Ecto neural progenitor cell (in vitro differentiated cells): ENCODE results near the gene SNX25.

ENCODE experiments used
- DNase-seq: peaks from one replicate; pipeline ENCODE4 v3.0.0-alpha.2; 2018; ENCODE audit warnings: low spot score

The SNX25 gene

DNA sequence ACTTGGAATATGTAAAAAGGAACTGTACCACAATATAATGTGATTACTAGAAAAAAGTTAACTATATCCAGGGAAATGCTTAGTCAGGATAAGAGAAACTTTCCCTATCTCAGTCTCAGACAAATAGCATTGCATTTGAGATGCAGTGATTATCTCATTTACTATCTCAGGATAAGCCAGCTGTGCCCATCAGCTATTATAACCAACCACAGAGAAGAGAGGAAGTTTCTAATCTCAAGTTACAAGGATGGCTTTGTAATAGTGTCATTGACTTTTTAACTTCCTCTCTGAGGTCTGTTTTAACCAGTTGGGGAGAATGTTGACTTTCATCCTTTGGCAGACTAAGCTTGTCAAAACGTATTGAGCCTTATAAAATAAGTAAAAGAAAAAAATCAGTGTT is 56.5 kb downstream of the SNX25 start:
- DNase-seq = no peak

DNA sequence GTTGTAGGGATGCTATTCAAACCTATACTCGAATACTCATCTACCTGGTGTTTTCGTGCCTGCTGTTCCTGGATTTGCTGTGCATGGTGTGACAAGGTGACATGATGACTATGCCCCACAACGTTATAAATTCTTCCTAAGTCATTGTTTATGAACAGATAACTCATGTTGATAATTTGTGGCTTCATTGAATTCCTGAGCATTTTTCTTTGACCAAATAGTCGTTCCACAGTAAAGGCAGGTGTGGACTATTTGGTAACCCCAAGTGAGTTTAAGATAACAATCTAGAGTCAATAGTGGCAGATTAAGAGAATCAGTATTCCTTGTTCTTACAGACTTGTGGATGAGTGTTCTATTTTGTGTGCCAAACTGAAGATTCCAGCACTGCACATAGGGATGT is 59.9 kb downstream of the SNX25 start:
- no peak for DNase-seq

DNA sequence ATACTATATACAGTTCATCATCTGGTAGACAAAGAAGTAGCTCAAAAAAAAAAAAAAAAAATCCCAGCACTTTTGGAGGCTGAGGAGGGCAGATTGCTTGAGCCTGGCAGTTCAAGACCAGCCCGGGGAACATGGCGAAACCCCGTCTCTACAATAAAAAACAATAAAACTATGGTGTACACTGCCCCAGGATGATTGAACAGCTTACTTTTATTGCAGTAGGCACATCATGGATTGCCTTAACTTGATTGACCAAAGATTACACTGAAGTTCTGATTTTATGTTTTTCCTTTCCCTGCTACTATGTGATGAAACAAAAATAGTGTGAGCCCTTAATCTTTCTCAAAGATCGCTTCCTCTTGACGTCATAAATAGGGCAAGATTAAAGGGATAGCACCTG is 60.6 kb downstream of the SNX25 start:
- DNase-seq = no peak

DNA sequence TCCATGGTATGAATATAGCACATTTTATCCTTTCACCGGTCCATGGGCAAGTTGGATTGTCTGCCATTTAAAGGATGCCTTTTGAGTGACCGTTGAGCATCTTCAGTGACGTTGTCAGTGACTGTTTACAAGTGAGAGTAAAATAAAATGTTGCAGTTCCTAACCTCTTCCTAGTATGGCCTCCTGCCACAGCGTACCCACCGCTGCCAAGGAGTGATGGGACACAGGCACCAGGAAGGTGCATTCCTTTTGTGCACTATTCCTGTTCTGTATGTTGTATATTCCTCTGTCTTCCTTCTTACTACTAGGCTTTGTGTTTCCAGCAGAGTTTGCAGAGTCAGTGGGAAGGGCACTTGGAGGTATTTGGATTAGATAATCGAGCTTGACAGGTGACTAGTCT is 61.5 kb downstream of the SNX25 start:
- DNase-seq = no peak

DNA sequence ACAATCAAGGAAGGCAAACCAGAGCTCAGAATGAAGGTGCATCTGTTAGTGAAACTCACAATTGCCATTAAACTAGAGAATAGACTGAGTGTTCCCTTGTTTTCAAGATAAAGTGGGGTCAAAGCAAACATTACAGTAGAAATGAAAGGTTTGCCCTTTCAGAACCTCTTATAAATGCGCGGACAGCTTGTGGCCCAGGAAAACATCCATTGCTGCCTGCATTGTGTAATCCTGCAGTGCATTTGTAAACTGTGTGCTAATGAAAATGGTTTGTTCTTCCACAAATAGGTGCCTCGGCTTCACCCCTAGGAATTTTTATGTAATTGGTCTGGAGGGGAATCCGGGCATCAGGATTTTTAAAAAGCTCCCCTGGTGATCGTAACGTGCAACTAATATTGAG is 62.8 kb downstream of the SNX25 start:
- DNase-seq = no peak

DNA sequence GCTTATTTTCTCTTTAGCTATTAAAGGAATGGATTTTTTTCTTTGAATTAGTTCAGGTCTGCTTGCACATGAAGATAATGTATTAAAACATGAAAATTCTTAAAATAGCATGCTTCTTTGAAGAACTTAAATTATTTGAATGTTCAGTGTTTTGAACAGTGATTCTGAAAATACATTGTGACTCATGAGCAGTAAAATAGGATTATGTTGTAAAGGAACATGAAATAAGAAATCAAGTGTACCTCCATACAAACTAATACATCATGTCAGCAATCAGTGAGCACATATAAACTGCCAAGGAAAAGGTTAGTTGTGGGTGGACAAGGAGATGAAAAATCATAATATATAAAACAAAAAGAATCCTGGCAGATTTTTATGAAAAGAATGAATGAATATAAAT is 66.1 kb downstream of the SNX25 start:
- DNase-seq = no peak

DNA sequence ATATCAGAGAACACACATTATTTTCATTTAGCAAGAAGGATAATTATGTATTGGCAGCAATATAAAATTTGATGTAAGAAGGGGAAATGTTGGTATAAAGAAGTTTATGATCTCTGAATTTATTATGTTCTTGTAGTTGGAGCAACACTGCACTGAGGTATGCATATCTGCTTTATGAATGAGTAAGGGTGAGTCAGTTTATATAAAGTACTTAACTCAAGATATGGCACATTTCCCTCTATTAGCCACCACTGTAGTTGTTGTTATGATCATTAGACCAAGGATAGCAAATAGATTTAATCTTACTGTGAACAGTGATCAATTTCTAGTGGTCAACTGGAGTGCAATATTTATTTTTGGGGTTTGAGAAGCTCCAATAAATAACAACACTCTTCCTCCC is 66.6 kb downstream of the SNX25 start:
- DNase-seq = no peak

DNA sequence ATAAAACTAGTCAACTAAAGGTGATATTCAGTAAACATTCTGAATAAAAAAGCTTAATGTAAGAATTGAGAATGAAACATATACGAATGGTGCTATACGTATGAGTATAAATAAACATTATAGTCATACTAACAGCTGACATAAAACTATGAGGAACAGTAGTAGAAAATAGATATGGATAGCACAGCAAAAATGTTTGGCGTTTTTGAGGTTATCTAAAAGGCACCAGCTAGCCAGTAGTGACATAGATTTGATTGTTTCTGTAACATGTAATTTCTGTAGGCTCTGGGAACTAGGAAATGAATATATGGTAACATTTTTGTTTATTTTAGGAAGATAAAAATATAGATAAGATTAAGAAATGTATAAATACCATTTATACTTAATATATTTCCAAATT is 69.3 kb downstream of the SNX25 start:
- no peak for DNase-seq

DNA sequence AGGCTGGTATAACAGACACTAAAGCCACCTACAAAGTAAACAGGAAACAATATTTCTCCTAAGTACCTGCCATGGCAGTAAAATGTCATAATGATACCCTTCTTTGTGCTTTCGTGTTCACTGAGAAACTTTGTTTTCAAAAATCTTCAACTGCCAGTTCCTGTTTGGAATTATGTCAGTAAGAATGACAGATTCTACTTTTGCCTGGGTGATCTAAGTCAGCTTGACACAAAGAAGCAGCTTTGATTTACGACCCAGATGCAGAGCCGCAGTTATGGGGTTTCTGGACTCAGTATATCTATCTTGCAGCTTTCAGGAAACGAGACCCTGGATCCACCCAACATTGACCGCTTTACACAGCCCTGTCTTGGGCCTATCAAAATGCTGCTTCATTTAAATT is 71.2 kb downstream of the SNX25 start:
- no peak for DNase-seq

DNA sequence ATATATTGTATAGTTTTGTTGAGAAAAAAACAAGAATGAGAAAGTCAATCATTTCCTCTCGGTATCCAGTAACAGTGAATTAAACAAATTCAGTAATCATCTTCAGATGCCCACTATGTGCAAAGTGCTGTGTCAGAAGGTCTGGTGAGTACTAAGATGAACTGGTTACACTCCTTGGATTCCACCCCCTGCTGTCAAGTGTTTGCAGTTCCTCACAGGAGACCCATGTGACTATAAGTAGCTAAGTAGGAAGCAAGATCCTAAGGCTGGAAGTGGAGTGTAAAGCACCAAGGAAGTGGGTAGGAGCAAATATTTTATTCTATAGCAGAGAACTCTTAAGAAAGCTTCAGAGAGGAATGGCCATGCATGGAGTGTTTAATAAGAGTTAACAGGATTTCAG is 73.6 kb downstream of the SNX25 start:
- no peak for DNase-seq

DNA sequence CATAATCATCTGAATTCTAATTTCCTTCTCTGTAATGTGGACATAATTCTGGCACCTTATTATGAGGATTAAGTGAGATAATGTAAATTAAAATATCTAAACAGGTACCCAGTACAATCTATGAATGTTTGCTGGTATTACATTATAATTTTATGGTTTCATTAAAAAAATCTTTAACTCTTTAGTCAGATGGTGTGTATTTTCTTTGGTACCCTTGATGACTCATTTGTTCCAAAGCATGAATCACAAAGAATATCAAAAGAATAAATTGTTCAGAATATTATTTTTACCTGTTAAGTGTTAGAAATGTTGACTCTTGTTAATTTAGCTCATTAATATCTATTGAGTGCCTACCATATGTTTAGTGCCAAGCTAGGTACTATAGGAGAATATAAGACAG is 74.3 kb downstream of the SNX25 start:
- DNase-seq = no peak

DNA sequence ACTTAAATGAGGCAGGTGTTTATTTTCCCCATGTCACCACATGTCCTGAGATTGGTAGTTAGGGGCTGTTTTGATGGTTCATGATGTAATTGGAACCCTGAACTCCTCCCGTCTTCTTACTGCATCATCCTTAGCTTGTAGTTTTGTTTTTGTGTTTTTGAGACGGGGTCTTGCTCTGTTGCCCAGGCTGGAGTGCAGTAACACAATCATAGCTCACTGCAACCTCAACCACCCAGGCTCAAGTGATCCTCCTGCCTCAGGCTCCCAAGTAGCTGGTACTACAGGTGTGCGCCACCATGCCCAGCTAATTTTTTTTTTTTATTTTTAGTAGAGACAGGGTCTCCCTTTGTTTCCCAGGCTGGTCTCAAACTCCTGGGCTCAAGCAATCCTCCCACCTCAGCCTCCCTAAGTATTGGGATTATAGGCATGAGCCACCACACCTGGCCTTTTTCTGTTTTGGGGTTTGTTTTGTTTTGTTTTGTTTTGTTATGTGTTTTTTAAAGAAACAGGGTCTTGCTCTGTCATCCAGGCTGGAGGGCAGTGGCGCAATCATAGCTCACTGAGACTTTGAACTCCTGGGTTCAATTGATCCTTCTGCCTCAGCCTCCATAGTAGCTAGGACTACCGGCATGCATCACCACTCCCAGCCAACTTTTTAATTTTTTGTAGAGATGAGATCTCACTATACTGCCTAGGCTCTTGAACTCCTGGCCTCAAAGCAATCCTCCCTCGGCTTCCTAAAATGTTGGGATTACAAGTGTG is 76.4 kb downstream of the SNX25 start:
- DNase-seq = no peak

DNA sequence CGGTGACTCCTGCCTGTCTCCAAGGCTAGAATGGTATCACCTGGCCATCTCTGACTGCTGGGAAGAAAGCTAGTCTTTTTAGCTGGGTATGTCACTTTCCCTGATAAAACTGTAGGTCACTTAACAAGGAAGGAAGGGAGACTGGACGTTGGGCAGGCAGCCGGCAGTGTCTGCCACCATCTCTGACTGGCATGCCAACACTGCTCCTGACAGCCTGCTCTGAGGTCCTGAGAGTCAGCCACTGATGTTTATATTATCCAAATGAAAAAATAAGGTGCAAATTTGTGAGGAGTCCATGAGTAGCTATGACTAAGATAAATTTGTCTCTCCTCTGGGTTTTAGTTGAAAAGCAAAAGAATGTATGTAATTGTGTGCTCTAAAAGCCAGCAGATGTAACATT is 77.2 kb downstream of the SNX25 start:
- DNase-seq = no peak

DNA sequence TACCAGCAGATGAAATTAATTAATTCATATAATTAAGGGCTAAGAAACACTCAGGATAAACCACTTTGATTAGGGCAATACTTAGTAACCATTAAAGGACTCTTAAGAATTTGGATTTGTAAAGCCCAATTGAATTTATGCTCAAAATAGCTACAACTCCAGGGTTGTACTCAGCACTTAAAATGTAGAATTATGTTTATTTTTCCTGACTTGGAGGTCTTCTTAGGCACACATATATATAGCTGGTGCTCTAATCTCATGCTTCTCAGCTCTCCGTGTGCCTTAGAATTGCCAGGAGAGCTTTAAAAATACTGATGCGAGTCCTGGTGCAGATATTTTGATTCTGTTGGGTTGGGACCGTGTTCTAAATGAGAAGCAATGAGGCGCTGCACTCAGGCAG is 77.6 kb downstream of the SNX25 start:
- no peak for DNase-seq

DNA sequence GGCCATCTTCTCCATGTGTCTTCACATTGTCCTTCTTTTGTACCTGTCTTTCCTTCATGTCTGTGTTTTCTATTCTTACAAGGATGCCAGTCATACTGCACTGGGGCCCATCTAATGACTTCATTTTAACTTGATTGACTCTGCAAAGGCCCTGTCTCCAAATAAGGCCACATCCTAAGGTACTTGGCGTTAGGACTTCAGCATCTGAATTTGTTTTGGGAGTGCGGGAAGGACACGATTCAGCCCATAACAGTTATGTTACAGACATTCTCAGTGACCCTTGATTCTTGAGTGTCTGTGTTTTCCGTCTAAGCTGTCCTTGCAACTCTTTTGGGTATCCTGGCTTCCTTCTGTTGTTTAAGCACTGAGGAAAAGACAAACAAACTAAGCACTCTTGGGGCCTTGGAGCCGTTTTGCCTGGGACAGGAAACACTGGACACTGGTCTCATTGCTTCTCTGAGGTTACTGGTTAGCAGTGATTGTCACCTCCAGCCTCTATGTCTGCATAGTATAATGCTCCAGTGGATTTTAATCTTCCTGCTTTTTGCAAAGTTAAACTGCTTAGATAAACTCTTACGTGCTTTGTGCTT is 80.7 kb downstream of the SNX25 start:
- DNase-seq = no peak

DNA sequence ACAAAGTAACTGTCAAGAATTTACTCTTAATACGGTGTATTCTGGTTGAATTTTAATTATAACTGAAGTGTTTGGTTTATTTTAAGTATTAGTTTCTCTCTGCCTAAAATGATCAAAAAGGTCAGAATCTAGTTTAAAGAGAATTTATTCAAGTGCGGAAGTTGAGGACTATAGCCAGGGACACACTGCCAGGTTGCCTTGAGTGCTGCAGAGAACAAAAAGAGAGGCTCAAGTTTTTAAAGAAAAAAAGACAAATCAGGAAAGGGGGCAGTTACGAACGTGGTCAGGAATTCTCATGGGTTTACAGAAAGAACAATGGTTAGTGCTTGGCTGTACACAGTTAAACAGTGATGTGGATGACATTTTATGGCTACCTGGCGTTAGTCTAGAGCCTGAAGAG is 81.3 kb downstream of the SNX25 start:
- no peak for DNase-seq

DNA sequence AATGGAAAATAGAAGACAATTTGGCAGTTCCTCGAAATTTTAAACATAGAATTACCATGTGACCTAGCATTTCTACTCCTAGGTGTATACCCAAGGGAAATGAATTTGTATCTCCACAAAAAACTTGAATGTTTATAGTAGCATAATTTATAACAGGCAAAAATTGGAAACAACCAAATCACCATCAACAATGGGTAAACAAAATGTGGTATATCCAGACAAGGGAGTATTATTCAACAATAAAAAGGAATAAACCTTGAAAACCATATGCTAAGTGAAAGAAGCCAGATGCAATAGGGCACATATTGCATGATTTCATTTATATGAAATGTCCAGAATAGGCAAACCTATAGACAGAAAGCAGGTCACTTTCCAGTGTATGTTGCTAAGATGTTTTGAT is 83.8 kb downstream of the SNX25 start:
- no peak for DNase-seq

DNA sequence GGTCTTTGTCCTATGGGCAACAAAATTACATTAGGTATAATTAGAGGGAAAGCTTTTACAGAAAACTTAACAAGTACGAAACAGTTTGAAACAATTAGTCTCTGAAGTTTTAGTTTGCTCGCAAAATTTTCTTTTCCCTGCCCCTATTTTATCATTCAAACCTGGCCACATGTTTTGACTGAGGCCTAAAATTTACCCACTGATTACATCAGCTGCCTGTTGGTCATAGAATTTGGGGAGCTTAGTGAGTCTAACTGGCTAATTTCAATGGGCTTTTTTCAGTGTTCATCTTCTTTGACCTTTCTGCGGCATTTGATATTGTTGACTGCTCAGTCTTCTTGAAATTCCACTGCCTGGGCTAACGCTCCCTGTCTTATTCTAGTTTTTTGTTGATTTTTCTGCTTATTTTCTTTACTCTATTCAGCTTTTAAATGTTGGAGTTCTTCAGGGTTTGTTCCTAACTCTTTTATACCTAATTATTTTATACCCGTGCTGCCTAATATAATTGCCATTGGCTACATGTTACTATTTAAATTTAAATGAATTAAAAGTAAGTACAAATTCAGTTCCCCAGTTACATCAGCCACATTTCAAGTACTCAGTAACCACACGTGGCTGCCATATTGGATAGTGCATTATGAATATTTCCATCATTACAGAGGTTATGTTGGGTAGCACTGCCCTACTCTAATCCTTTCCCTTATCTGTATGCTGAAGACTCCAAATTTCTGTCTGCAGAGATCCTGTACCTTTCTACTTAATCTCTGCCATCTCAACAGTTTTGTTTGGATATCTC is 87.5 kb downstream of the SNX25 start:
- no peak for DNase-seq

DNA sequence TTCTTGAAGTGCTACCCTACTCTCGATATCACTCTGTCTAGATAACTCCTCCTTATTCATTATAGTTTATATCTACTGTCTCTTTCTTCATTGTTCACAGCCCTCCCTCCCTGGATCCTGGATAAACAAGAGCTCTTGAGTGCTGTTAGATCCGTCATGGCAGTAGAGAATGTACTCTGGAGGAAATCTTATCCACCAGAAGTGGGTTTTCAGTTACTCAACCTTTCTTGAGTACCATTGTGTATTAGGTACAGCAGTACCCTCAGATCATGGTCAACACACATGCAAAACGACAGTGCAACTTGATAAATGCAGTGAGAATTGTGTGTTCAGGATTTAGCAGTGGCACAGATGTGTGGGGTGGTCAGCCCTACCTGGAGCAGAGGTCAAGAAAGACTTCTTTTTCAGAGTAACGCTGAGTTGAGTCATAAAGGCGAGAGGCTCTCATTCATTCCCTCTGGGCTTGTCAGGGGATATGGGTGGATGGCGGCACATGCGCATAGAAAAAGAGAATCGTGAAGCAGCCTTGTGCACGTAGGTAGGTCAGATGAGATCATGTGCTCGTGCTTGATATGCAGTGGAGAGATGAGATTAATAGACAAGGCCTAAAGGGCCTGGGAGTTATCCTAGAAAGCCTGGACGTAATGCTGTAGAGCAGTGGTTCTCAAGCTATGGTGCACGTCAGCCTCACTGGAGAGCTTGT is 89.5 kb downstream of the SNX25 start:
- DNase-seq = no peak

DNA sequence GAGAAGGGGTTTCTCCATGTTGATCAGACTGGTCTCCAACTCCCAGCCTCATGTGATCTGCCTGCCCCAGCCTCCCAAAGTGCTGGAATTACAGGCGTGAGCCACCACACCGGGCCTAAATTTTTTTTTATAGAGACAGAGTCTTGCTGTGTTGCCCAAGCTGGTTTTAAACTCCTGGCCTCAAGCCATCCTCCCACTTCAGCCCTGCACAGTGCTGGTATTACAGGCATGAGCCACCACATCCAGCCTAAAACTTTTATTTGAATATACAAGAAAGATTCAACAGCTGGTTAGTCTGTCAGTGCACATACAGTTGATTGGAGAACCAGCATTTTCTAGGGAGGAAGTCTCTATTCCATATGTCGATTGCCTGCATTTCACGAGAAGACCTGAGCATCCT is 95.1 kb downstream of the SNX25 start:
- no peak for DNase-seq

DNA sequence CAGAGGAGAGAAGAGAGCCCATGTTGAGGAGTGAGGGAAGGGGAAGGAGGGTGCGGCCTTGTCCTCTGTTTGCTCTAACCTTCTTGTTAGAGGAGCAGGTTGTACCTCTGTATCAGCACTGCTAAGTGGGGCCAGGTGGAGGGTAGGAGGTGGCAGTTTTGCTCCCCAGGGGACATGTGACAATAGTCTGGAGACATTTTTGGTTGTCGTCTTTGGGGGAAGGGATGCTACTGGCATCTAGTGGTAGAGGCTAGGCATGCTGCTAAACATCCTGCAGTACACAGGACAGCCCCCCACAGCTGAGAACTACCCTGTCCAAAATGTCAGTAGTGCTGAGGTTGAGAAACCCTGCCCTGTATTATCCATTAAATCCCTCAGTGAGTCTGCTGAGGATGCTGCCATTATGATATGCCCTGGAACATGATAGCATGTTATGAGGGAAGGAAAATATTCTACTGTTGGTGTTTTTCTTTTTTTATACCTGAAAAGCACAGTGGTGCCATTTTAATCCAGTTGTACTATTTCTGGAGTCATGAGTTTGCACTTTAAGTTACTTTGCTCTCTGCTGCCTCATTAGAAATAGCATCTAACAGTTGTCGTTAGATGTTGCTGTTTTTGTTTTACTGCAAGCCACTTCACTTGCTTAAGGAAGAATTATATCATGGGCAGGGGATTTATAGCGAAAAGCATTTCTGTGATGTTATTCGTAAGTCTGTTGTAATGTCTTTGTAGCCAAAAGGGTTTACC is 95.7 kb downstream of the SNX25 start:
- peak; percentile 57 for DNase-seq

DNA sequence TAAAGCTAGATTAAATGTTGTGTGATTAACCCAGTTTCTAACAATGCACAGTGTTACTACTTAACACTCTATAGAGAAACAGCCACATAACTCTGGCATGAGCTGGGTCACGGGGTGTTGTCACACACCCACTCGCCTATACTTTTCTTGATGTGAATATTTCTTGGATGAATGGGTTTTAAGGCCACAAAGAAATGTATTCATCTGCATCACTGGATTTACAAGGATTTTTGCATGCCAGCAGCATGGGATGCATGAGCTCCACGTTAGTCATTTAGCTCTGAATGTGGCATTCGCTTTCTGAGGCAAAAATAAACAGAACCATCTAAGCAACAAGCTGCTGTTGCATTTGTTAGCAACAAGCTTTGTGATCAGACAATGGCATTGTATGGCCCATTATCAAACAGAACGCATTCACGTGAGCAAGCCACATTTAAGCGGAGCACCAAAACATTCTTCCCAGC is 96.6 kb downstream of the SNX25 start:
- DNase-seq = no peak
